ENCODE results near the gene OR6C65. TPM values are rescaled to one million over a fixed set of nuclear protein-coding genes. Genes with fewer than 3 reads are reported as not detected.
"Not testable (repeated sequence)": the region's sequence is repeated elsewhere in the genome, so short reads cannot be mapped to it uniquely, and the experiment has no call there.

OR6C65 gene
- total and polyA plus RNA-seq, 9 of the 15 experiments (the other 6 are each of a cell fraction or from before 2014, with no cell fraction given): not detected

DNA sequence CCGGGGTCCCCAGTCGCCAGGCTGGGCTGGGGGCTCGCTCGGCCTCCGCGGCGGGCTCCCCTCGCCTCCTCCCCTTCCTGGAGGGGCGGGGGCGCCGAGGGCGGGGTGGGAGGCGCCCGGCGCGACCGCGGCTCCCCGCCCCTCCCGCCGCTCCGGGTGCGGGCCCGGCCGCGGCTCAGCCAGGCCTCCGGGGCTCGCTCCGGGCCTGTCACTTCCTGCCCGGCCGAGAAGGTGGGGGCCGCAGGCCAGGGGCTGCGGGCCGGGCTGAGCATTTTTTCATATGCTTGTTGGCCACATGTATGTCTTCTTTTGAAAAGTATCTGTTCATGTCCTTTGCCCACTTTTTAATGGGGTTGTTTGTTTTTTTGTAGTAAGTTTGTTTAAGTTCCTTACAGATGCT lies 14.6 kb downstream of the OR6C65 start:
- peak; percentile 71 for ATAC-seq
- in situ Hi-C loops (cut with MboI); intact Hi-C loops (cut with micrococcal nuclease); H3K9me3 ChIP-seq (replicated peaks; ENCODE audit: control insufficient read depth, insufficient read depth, low read depth, low read length); FAIRE-seq; H3K36me3 ChIP-seq (ENCODE audit: control insufficient read depth, insufficient read depth, low read length); BruUV-seq (replicated peaks); H3K27me3 ChIP-seq (ENCODE audit: control insufficient read depth in 2 of 2, insufficient read depth in 2 of 2, low read length in 2 of 2); CTCF ChIA-PET (ENCODE audit: low intra/inter-chr PET ratio); H3K79me2 ChIP-seq (ENCODE audit: control insufficient read depth, insufficient read depth, low read length); POLR2A ChIA-PET; H4K20me1 ChIP-seq (replicated peaks; ENCODE audit: control insufficient read depth, insufficient read depth, low read length); H3K4me3 ChIP-seq; H3K27ac ChIP-seq (ENCODE audit: extremely low read depth, low read depth, low read length); H3K4me2 ChIP-seq (ENCODE audit: insufficient read depth, low read length); DNase-seq (ENCODE audit: extremely low read depth in 1 of 4, low spot score in 3 of 4); H3K9me1 ChIP-seq (ENCODE audit: control insufficient read depth, insufficient read depth, low read length); H3K4me1 ChIP-seq (replicated peaks in 1 of 2; ENCODE audit: control insufficient read depth in 2 of 2, insufficient read depth in 2 of 2, low read length in 2 of 2); H3K9ac ChIP-seq (ENCODE audit: insufficient read depth in 1 of 2, low read depth in 2 of 2, low read length in 2 of 2): not testable (repeated sequence)
- TF ChIP-seq PHF20 (IDR thresholded peaks at IDR 0.05; ENCODE audit: partially characterized antibody) (peak; percentile 23), MAZ (CRISPR knock-in tag; conservative IDR thresholded peaks at IDR 0.05 in 1 of 2, IDR thresholded peaks at IDR 0.05 in 1 of 2) (peak in 1 of 2 experiments; percentile 67; a peak in 1 of 4 replicates)
- TF ChIP-seq, protein P1, sequence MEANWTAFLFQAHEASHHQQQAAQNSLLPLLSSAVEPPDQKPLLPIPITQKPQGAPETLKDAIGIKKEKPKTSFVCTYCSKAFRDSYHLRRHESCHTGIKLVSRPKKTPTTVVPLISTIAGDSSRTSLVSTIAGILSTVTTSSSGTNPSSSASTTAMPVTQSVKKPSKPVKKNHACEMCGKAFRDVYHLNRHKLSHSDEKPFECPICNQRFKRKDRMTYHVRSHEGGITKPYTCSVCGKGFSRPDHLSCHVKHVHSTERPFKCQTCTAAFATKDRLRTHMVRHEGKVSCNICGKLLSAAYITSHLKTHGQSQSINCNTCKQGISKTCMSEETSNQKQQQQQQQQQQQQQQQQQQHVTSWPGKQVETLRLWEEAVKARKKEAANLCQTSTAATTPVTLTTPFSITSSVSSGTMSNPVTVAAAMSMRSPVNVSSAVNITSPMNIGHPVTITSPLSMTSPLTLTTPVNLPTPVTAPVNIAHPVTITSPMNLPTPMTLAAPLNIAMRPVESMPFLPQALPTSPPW (CRISPR knock-in tag; IDR thresholded peaks at IDR 0.05): peak; percentile 36; the same call in 1 of the 2 replicates
- WGBS (ENCODE audit: insufficient coverage, low coverage, missing lambda C conversion rate): 0% methylated on average over 6 of the region's 34 CpGs
- peak overlapping the region; percentile 52; the same call in 1 of the 2 replicates for H2AFZ ChIP-seq (ENCODE audit: low read depth, low read length)

- FAIRE-seq (no peak), DNase-seq (ENCODE audit: extremely low read depth in 1 of 4, low spot score in 3 of 4) (no peak), ATAC-seq (no peak)
- H3K4me2 ChIP-seq (ENCODE audit: insufficient read depth, low read length): no peak overlapping the region
- POLR2A ChIA-PET: no interaction called here
- H3K27ac ChIP-seq (ENCODE audit: extremely low read depth, low read depth, low read length): no peak overlapping the region
- in situ Hi-C loops (cut with MboI) (no loop called here), intact Hi-C loops (cut with micrococcal nuclease) (no loop called here)
- no TSS peak for BruUV-seq (replicated peaks)
- CTCF ChIA-PET (ENCODE audit: low intra/inter-chr PET ratio): no interaction called here
- no peak overlapping the region for H2AFZ ChIP-seq (ENCODE audit: low read depth, low read length)
- WGBS (ENCODE audit: insufficient coverage, low coverage, missing lambda C conversion rate): 17% methylated on average over 1 of the region's 1 CpG
- H3K4me1 ChIP-seq (replicated peaks in 1 of 2; ENCODE audit: control insufficient read depth in 2 of 2, insufficient read depth in 2 of 2, low read length in 2 of 2): peaks cover 0 to 10% of the 10 kb centered on the region in 2 experiments; a peak in 3 of 5 replicates
- no peaks in the 10 kb centered on the region for H3K36me3 ChIP-seq (ENCODE audit: control insufficient read depth, insufficient read depth, low read length)
- no peak overlapping the region for H3K4me3 ChIP-seq
- H3K9ac ChIP-seq (ENCODE audit: insufficient read depth in 1 of 2, low read depth in 2 of 2, low read length in 2 of 2): no peak overlapping the region
- no peaks in the 10 kb centered on the region for H3K9me1 ChIP-seq (ENCODE audit: control insufficient read depth, insufficient read depth, low read length)
- TF ChIP-seq ZNF609 (CRISPR knock-in tag; IDR thresholded peaks at IDR 0.05; ENCODE audit: borderline replicate concordance) (no peak), ZNF316 (IDR thresholded peaks at IDR 0.05) (0 out of 2 replicates have a peak, but pooled peaks have one; percentile 6), ELF4 (CRISPR knock-in tag; IDR thresholded peaks at IDR 0.05) (no peak), LCOR (CRISPR knock-in tag; IDR thresholded peaks at IDR 0.05) (no peak)
- H3K9me3 ChIP-seq (replicated peaks; ENCODE audit: control insufficient read depth, insufficient read depth, low read depth, low read length): no peaks in the 10 kb centered on the region
- no peaks in the 10 kb centered on the region; a peak in 1 of 5 replicates for H3K27me3 ChIP-seq (ENCODE audit: control insufficient read depth in 2 of 2, insufficient read depth in 2 of 2, low read length in 2 of 2)
- H4K20me1 ChIP-seq (replicated peaks; ENCODE audit: control insufficient read depth, insufficient read depth, low read length): no peaks in the 10 kb centered on the region
- no peaks in the 10 kb centered on the region for H3K79me2 ChIP-seq (ENCODE audit: control insufficient read depth, insufficient read depth, low read length)
These were observed 16.6 kb downstream of the OR6C65 start for GRCh38 chr12:55416961-55417360.
